Osteocyte (in vitro differentiated cells): ENCODE measurements around the gene KLK10. TPM values are rescaled to one million over a fixed set of nuclear protein-coding genes. Genes with fewer than 3 reads are reported as not detected.

Source experiments
- DNase-seq: peaks from one replicate; pipeline ENCODE4 v3.0.0; 2021; ENCODE audit warnings: mixed read lengths; ENCODE audit not compliant: unreplicated experiment; ENCODE audit errors: extremely low spot score
- H3K27ac Mint-ChIP-seq: one replicate; pipeline ENCODE4 v1.8.0; 2021; ENCODE audit warnings: mild to moderate bottlenecking, mixed read lengths; ENCODE audit not compliant: unreplicated experiment
- H3K27me3 Mint-ChIP-seq: one replicate; pipeline ENCODE4 v1.8.0; 2021; ENCODE audit warnings: mixed read lengths; ENCODE audit not compliant: unreplicated experiment
- H3K36me3 Mint-ChIP-seq: one replicate; pipeline ENCODE4 v1.8.0; 2021; ENCODE audit warnings: mixed read lengths; ENCODE audit not compliant: unreplicated experiment
- H3K4me1 Mint-ChIP-seq: one replicate; pipeline ENCODE4 v1.8.0; 2021; ENCODE audit warnings: mixed read lengths; ENCODE audit not compliant: unreplicated experiment
- H3K4me3 Mint-ChIP-seq: one replicate; pipeline ENCODE4 v1.8.0; 2021; ENCODE audit warnings: mild to moderate bottlenecking, moderate library complexity, mixed read lengths; ENCODE audit not compliant: unreplicated experiment
- H3K9me3 Mint-ChIP-seq: one replicate; pipeline ENCODE4 v1.8.0; 2021; ENCODE audit warnings: mixed read lengths; ENCODE audit not compliant: unreplicated experiment
- CTCF ChIP-seq: fragments of 200-600 bp; sonication (generic); IDR thresholded peaks from 2 replicates; pipeline ENCODE4 v1.5.0; 2021; ENCODE audit warnings: antibody characterized with exemption, mild to moderate bottlenecking, moderate library complexity
- total RNA-seq: library from RNA; stranded (reverse); gene quantifications from 2 replicates; pipeline ENCODE4 v1.2.1, GENCODE V29; 2021

The KLK10 gene
- total RNA-seq, 1 donor from 2014 or later: not detected

- no peaks in the 10 kb centered on the region for H3K4me1 Mint-ChIP-seq
- peaks cover 5% of the 10 kb centered on the region for H3K9me3 Mint-ChIP-seq
- H3K4me3 Mint-ChIP-seq: no peak within 1 kb of the TSS
- H3K27me3 Mint-ChIP-seq: peaks cover 2% of the 10 kb centered on the region
- no peaks in the 10 kb centered on the region for H3K36me3 Mint-ChIP-seq
- no peak for DNase-seq
- no peak within 1 kb of the TSS for H3K27ac Mint-ChIP-seq
- TF ChIP-seq CTCF: no peak
These were observed 50.1 kb downstream of the KLK10 start, which contains the start of gene KLK6 for GRCh38 chr19:50969413-50969760. KLK6 (minus strand) TSS chr19:50969591; CDS start chr19:50968104, 1,487 bp downstream.

GRCh38 chr19:50968716-50969412, 50.6 kb downstream of the KLK10 start:
- Mint-ChIP-seq H3K4me1 (no peaks in the 10 kb centered on the region), H3K27ac (no peak overlapping the region), H3K9me3 (peaks cover 10% of the 10 kb centered on the region), H3K36me3 (no peaks in the 10 kb centered on the region), H3K4me3 (no peak overlapping the region), H3K27me3 (peaks cover 2% of the 10 kb centered on the region)
- TF ChIP-seq CTCF: no peak
- no peak for DNase-seq

GRCh38 chr19:50967929-50968715, 51.4 kb downstream of the KLK10 start:
- Mint-ChIP-seq H3K9me3 (peaks cover 13% of the 10 kb centered on the region), H3K27ac (no peak overlapping the region), H3K4me3 (no peak overlapping the region), H3K36me3 (no peaks in the 10 kb centered on the region), H3K27me3 (peaks cover 2% of the 10 kb centered on the region), H3K4me1 (no peaks in the 10 kb centered on the region)
- DNase-seq: no peak
- TF ChIP-seq CTCF: no peak

GRCh38 chr19:50964266-50964665, 55.2 kb downstream of the KLK10 start:
- Mint-ChIP-seq H3K4me3 (no peak overlapping the region), H3K27me3 (no peaks in the 10 kb centered on the region), H3K9me3 (peaks cover 31% of the 10 kb centered on the region), H3K4me1 (no peaks in the 10 kb centered on the region), H3K27ac (no peak overlapping the region), H3K36me3 (no peaks in the 10 kb centered on the region)
- TF ChIP-seq CTCF: no peak
- DNase-seq: no peak

GRCh38 chr19:50963381-50963780, 56.1 kb downstream of the KLK10 start:
- no peaks in the 10 kb centered on the region for H3K4me1 Mint-ChIP-seq
- peaks cover 33% of the 10 kb centered on the region for H3K9me3 Mint-ChIP-seq
- H3K27ac Mint-ChIP-seq: no peak overlapping the region
- no peak for DNase-seq
- no peaks in the 10 kb centered on the region for H3K36me3 Mint-ChIP-seq
- TF ChIP-seq CTCF: no peak
- H3K27me3 Mint-ChIP-seq: no peaks in the 10 kb centered on the region
- no peak overlapping the region for H3K4me3 Mint-ChIP-seq
